Hepatocyte (in vitro differentiated cells): ENCODE results near the gene CRELD2. TPM values are rescaled to one million over a fixed set of nuclear protein-coding genes. Genes with fewer than 3 reads are reported as not detected.

Experiments
- DNase-seq: peaks from one replicate; pipeline ENCODE4 v3.0.0-alpha.2; 2016; ENCODE audit warnings: low spot score
- H2AFZ ChIP-seq: fragments of 200-600 bp; sonication (generic); 2 replicates; pipeline ENCODE4 v1.6.0; 2016; ENCODE audit warnings: antibody characterized with exemption, mild to moderate bottlenecking
- H3K27ac ChIP-seq: fragments of 200-600 bp; sonication (generic); 2 replicates; pipeline ENCODE4 v1.5.1; 2016; ENCODE audit warnings: mild to moderate bottlenecking
- H3K27me3 ChIP-seq: fragments of 200-600 bp; sonication (generic); 2 replicates; pipeline ENCODE4 v1.6.1; 2016
- H3K36me3 ChIP-seq: fragments of 200-600 bp; sonication (generic); replicated peaks from 2 replicates; pipeline ENCODE4 v1.5.1; 2016; ENCODE audit warnings: low read depth; ENCODE audit not compliant: insufficient read depth
- H3K4me1 ChIP-seq: fragments of 200-600 bp; sonication (generic); 2 replicates; pipeline ENCODE4 v1.5.1; 2016; ENCODE audit warnings: mild to moderate bottlenecking, moderate library complexity; ENCODE audit not compliant: insufficient read depth
- H3K4me2 ChIP-seq: fragments of 200-600 bp; sonication (generic); 2 replicates; pipeline ENCODE4 v1.6.0; 2016
- H3K4me3 ChIP-seq: fragments of 200-600 bp; sonication (generic); 2 replicates; pipeline ENCODE4 v1.5.1; 2016; ENCODE audit warnings: mild to moderate bottlenecking
- H3K79me2 ChIP-seq: fragments of 200-600 bp; sonication (generic); 2 replicates; pipeline ENCODE4 v1.6.0; 2017; ENCODE audit warnings: mild to moderate bottlenecking
- H3K9me2 ChIP-seq: fragments of 200-600 bp; sonication (generic); replicated peaks from 2 replicates; pipeline ENCODE4 v1.6.0; 2017; ENCODE audit warnings: mild to moderate bottlenecking; ENCODE audit not compliant: insufficient read depth
- H3K9me3 ChIP-seq: fragments of 200-600 bp; sonication (generic); 2 replicates; pipeline ENCODE4 v1.5.1; 2016; ENCODE audit warnings: low read depth, mild to moderate bottlenecking
- H4K20me1 ChIP-seq: fragments of 200-600 bp; sonication (generic); 2 replicates; pipeline ENCODE4 v1.6.0; 2016; ENCODE audit warnings: mild to moderate bottlenecking; ENCODE audit not compliant: insufficient read depth, poor library complexity, severe bottlenecking
- EZH2 ChIP-seq: fragments of 200-600 bp; sonication (generic); IDR thresholded peaks from 2 replicates; pipeline ENCODE4 v1.6.1; 2016; ENCODE audit warnings: antibody characterized with exemption, mild to moderate bottlenecking, borderline replicate concordance
- EZH2phosphoT487 ChIP-seq: fragments of 200-600 bp; sonication (generic); IDR thresholded peaks from one replicate; pipeline ENCODE4 v1.6.1; 2018; ENCODE audit warnings: antibody characterized with exemption, mild to moderate bottlenecking, low read depth, moderate library complexity; ENCODE audit not compliant: unreplicated experiment, severe bottlenecking
- WGBS: methylation state at CpG from one replicate; pipeline ENCODE4 v1.1.6; 2016; ENCODE audit warnings: low lambda C conversion rate; ENCODE audit errors: missing lambda C conversion rate; 5-methylcytosine and 5-hydroxymethylcytosine counted together
- polyA plus RNA-seq: library from polyadenylated mRNA; unstranded; fragments of >200 nt; fragmentation: Nextera tagmentation; extraction: Ambion mirVana; gene quantifications from 2 replicates; pipeline ENCODE4 v1.2.1, GENCODE V29; 2016
- total RNA-seq: library from RNA; depleted of rRNA; stranded (reverse); fragments of >200 nt; gene quantifications from 2 replicates; pipeline ENCODE4 v1.2.3, GENCODE V29; 2014
- TF ChIP-seq, protein P1 (sequence below): fragments of 200-600 bp; sonication (generic); IDR thresholded peaks from 2 replicates; pipeline ENCODE4 v1.5.1; 2016; ENCODE audit warnings: antibody characterized with exemption, mild to moderate bottlenecking; ENCODE audit not compliant: poor library complexity

CRELD2 gene
- total and polyA plus RNA-seq, 2 experiments from 2014 or later: 79.7 to 129 TPM

DNA sequence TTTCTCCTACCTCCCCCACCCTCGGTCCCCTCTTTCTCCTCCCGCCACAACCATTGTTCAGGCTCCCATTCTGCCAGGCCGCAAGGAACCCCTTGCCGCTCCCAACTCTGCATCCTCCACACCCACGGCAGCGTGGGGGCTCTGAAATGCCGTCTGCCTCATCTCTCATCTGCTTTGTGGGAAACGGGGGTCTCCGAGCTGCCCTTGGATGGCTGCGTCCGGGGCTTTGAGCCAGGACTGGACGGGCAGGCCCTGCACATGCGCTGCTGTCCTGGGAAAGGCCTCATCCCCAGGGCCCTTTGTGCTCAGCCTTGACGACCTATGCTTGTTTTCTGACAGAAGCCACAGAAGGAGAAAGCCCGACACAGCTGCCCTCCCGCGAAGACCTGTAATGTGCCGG, 8.5 kb downstream of the CRELD2 start:
- Histone ChIP-seq H3K4me2 (no peak overlapping the region), H3K9me3 (no peaks in the 10 kb centered on the region), H3K9me2 (no peaks in the 10 kb centered on the region), H3K79me2 (no peaks in the 10 kb centered on the region), H3K36me3 (no peaks in the 10 kb centered on the region), H3K4me3 (no peak overlapping the region), H2AFZ (no peak overlapping the region), H3K4me1 (peaks cover 5% of the 10 kb centered on the region), H3K27me3 (no peaks in the 10 kb centered on the region), H4K20me1 (no peaks in the 10 kb centered on the region), H3K27ac (no peak overlapping the region)
- TF ChIP-seq EZH2 (no peak), EZH2phosphoT487 (no peak)
- TF ChIP-seq, protein P1, sequence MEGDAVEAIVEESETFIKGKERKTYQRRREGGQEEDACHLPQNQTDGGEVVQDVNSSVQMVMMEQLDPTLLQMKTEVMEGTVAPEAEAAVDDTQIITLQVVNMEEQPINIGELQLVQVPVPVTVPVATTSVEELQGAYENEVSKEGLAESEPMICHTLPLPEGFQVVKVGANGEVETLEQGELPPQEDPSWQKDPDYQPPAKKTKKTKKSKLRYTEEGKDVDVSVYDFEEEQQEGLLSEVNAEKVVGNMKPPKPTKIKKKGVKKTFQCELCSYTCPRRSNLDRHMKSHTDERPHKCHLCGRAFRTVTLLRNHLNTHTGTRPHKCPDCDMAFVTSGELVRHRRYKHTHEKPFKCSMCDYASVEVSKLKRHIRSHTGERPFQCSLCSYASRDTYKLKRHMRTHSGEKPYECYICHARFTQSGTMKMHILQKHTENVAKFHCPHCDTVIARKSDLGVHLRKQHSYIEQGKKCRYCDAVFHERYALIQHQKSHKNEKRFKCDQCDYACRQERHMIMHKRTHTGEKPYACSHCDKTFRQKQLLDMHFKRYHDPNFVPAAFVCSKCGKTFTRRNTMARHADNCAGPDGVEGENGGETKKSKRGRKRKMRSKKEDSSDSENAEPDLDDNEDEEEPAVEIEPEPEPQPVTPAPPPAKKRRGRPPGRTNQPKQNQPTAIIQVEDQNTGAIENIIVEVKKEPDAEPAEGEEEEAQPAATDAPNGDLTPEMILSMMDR: no peak
- no peak for DNase-seq
- WGBS: 92% methylated on average over 17 of the region's 18 CpGs

DNA sequence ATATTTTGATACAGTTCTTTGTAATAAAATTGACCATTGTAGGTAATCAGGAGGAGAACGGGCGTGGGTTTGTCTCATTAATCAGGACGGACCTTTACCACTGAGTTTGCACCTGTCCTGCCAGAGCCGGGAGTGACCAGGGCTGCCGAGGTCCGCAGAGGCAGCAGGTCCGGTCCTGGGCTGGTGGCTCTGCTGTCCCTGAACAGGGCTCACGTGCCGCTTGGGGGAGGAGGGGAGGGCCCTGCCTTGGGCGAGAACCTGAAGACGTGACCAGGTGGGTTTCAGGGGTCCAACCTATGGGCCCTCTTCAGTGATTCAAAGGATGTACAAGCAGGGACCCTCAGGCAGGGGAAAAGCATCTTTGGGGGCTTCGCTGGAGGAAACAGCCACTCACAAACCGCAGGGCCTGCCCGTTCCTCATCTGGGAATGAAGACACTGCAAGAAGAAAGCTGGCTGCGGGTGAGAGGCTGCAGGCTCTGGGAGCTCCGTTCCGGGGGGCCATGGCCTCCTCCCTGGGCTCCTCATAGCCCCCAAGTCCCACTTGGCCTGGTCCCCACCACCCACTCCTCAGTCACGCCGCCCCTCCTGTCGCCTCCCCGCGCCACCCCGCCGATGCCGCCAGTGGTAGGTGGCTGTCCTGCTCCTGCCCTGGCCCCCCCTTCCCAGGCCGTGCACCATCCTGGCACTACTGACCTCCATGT, 9.2 kb downstream of the CRELD2 start:
- Histone ChIP-seq H3K27me3 (no peaks in the 10 kb centered on the region), H3K9me3 (no peaks in the 10 kb centered on the region), H2AFZ (no peak overlapping the region), H3K4me1 (peaks cover 5% of the 10 kb centered on the region), H3K36me3 (no peaks in the 10 kb centered on the region), H3K79me2 (no peaks in the 10 kb centered on the region), H3K27ac (no peak overlapping the region), H3K9me2 (no peaks in the 10 kb centered on the region), H4K20me1 (no peaks in the 10 kb centered on the region), H3K4me3 (no peak overlapping the region), H3K4me2 (no peak overlapping the region)
- DNase-seq: no peak
- TF ChIP-seq EZH2phosphoT487 (no peak), EZH2 (no peak)
- TF ChIP-seq, protein P1: no peak
- WGBS: 94% methylated on average over 18 of the region's 26 CpGs

DNA sequence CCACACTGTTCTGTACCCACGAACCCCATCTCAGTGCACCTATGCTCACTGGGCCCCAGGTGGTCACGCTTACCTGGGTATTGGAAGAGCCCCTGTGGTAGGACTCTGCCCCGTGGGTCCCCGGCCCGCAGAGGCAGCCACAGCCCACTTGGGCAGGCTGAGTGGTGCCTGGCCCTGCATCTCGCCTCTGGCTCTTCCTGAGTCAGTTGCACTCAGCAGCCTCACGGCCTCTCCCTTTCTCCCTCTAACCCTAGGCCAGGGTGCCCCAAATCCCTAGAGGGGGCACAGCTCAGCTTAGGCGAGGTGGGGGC, 9.7 kb downstream of the CRELD2 start:
- H2AFZ ChIP-seq: no peak overlapping the region

More for the DNA sequence above, 9.7 kb downstream of the CRELD2 start:
- H3K79me2 ChIP-seq: no peaks in the 10 kb centered on the region
- H3K27ac ChIP-seq: no peak overlapping the region
- H3K27me3 ChIP-seq: no peaks in the 10 kb centered on the region
- WGBS: 93% methylated on average over 7 of the region's 8 CpGs
- TF ChIP-seq, protein P1: no peak
- no peak for TF ChIP-seq EZH2phosphoT487
- no peak for TF ChIP-seq EZH2
- no peaks in the 10 kb centered on the region for H3K9me3 ChIP-seq
- peaks cover 5% of the 10 kb centered on the region for H3K4me1 ChIP-seq
- no peaks in the 10 kb centered on the region for H4K20me1 ChIP-seq
- H3K4me2 ChIP-seq: no peak overlapping the region
- H3K4me3 ChIP-seq: no peak overlapping the region
- H3K36me3 ChIP-seq: no peaks in the 10 kb centered on the region
- DNase-seq: no peak
- H3K9me2 ChIP-seq: no peaks in the 10 kb centered on the region
